Subcutaneous adipose tissue (tissue), 4 donors: ENCODE results near the gene MICOS13. TPM values are rescaled to one million over a fixed set of nuclear protein-coding genes. Genes with fewer than 3 reads are reported as not detected.

Experiments
- CTCF ChIP-seq: fragments of 450-650 bp; IDR thresholded peaks from one replicate; pipeline ENCODE4 v1.5.1; 2016; ENCODE audit warnings: low read depth, mild to moderate bottlenecking, control low read depth, antibody characterized with exemption, moderate library complexity
- total RNA-seq, 4 donors: library from RNA; depleted of rRNA; stranded (reverse); fragments of >200 nt; gene quantifications; one replicate each; pipeline ENCODE4 v1.1.0, GENCODE V29; 2016

The MICOS13 gene
- 10 to 100 TPM; 41.1 to 67.8 (median 47.7) TPM for total RNA-seq

GRCh38 chr19:5680437-5681368 lies at the start of gene MICOS13, which contains the start of gene HSD11B1L:
TSS of gene MICOS13 (minus strand) at chr19:5680516. CDS start at chr19:5680486, 30 bp downstream.
TSS of gene HSD11B1L (plus strand) at chr19:5681027. CDS start at chr19:5684833, 3,806 bp downstream.
- TF ChIP-seq CTCF, result no peak

DNA sequence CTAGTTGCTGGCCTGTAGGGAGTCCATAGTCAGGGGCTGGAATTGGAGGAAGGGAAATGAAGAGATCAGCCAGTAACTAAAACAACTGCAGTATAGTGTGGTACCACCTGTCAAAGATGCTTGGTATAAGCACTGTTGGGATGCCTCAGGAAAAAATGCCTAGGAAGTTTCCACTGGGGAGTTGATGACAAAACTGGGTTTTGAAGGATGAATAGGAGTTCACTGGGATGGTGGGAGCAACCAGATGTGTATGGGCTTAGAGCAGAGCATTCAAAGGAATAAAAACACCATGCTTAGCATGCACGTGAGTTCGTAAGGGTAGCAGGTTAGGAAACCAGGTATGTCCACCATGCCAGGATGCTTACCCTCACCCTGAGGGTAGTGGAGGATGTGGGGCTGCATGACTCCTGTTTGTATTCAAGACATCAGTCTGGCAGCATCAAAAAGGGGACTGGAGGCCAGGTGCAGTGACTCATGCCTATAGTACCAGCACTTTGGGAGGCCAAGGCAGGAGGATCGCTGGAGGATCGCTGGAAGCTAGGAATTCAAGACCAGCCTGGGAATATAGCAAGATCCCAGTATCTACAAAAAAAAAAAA lies 47.2 kb upstream of the MICOS13 start:
- TF ChIP-seq CTCF, result no peak

DNA sequence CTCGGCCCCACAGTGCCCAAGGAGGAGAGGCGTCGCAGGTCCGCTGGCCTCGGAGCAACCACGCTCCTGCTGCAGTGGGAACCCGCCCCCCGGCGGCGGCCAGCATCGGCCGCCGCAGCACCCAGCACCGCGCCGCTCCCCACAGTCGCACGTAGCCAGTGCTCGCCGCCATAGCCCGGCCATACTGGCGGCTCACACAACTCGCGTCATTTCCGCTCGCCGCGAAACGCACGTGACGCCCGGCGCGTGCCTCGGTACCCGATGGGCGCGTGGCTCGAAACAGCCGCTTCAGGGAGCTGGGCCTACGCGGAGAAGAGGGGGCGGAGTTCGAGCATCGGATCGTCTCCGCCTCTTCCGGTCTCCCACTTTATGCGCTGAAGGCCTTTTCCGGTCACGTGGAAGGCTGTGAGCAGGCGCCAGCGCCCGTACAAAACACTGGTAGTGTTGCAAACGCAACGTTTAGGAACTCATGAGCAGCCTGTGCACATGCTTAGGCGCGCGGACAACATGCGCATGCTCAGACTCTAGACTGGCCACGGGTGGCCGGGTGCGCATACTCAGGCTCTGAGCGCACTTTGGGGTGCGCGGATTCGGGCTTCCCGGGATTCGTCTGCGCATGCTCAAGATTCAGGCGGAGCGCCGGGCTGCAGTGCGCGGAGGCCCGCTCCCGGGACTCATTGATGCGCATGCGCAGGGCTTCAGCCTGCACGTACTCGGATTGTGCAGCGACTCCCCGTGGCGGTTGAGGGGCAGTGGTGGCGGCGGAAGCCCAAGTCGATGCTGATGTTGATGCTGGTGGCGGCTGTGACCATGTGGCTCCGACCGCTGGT lies 39.9 kb upstream of the MICOS13 start, which contains the start of the genes CATSPERD and LONP1:
Gene CATSPERD, plus strand, starts transcription at position 677 of the 830 bp plus-strand sequence. Its CDS starts 101 bp downstream, at position 778.
Gene LONP1, minus strand, starts transcription at position 186 of the 830 bp plus-strand sequence. Its CDS starts 14 bp downstream, at position 172.
- no peak for TF ChIP-seq CTCF

GRCh38 chr19:5719274-5719960 lies 39.1 kb upstream of the MICOS13 start:
- no peak for TF ChIP-seq CTCF

- TF ChIP-seq CTCF, result no peak
These were observed 38.4 kb upstream of the MICOS13 start for GRCh38 chr19:5718579-5719273.

DNA sequence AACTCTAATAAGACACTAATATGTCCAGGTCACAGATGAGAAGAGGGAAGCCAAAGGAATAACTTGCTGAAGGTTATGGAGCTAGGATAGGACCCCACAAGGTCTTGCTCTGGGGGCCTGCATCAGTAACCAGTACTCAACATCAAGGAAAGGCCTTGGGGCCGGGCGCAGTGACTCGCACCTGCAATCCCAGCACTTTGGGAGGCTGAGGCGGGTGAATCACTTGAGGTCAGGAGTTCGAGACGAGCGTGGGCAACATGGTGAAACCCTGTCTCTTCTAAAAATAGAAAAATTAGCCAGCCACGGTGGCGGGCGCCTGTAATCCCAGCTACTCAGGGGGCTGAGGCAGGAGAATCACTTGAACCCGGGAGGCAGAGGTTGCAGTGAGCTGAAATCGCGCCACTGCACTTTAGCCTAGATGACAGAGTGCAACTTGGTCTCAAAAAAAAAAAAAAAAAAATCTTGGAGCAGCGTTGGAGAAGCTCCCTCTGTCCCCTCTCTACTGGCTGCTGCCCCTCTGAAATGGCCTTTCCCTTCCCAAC lies 37.8 kb upstream of the MICOS13 start:
- no peak for TF ChIP-seq CTCF
